CD14-positive monocyte (primary cell): ENCODE data around the gene CYP4F2. TPM values are rescaled to one million over a fixed set of nuclear protein-coding genes. Genes with fewer than 3 reads are reported as not detected.

Experiments
- DNase-seq, 3 donors: peaks; one replicate each; pipeline ENCODE4 v3.0.0-alpha.2; 2011 to 2022
- H2AFZ ChIP-seq: 2 replicates; pipeline ENCODE4 v1.6.0; 2012; ENCODE audit warnings: mild to moderate bottlenecking, low read depth, low read length, inconsistent platforms; ENCODE audit not compliant: insufficient read depth, poor library complexity, severe bottlenecking
- H3K27ac ChIP-seq, 2 donors: 1 replicate in 1 of 2; 2 replicates in 1 of 2; pipeline ENCODE4 v1.5.1; 2012 to 2013; ENCODE audit warnings: low read length in 2 of 2, control low read depth in 1 of 2, inconsistent platforms in 1 of 2, low read depth in 1 of 2, mild to moderate bottlenecking in 1 of 2
- H3K27me3 ChIP-seq, 2 donors: one replicate each; pipeline versions ENCODE4 v1.6.0 to v1.6.1; 2011 to 2013; ENCODE audit warnings: low read length in 2 of 2; ENCODE audit not compliant: control insufficient read depth in 2 of 2, insufficient read depth in 2 of 2
- H3K36me3 ChIP-seq, 2 donors: replicated peaks in 1 of 2; 1 replicate in 1 of 2; 2 replicates in 1 of 2; pipeline versions ENCODE4 v1.5.1 to v1.6.1; 2012 to 2013; ENCODE audit warnings: low read length in 2 of 2, control low read depth in 1 of 2, inconsistent platforms in 1 of 2, mild to moderate bottlenecking in 1 of 2; ENCODE audit not compliant: insufficient read depth in 2 of 2, control insufficient read depth in 1 of 2
- H3K4me1 ChIP-seq, 2 donors: 1 replicate in 1 of 2; 2 replicates in 1 of 2; pipeline versions ENCODE4 v1.5.1 to v1.6.1; 2012 to 2013; ENCODE audit warnings: low read length in 2 of 2, control low read depth in 1 of 2, inconsistent platforms in 1 of 2, mild to moderate bottlenecking in 1 of 2, moderate library complexity in 1 of 2; ENCODE audit not compliant: insufficient read depth in 2 of 2, control insufficient read depth in 1 of 2
- H3K4me2 ChIP-seq: replicated peaks from 2 replicates; pipeline ENCODE3; 2012; ENCODE audit warnings: low read length, moderate library complexity, mild to moderate bottlenecking; ENCODE audit not compliant: poor library complexity, severe bottlenecking; ENCODE audit errors: extremely low read depth
- H3K4me3 ChIP-seq, 3 experiments: fragments of 200-600 bp in 1 of 3; sonication (generic) in 1 of 3; replicated peaks in 1 of 3; 1 replicate in 2 of 3; 2 replicates in 1 of 3; pipeline ENCODE4 v1.5.1; 2011 to 2013; ENCODE audit warnings: low read length in 3 of 3, mild to moderate bottlenecking in 3 of 3, control low read depth in 2 of 3, low read depth in 2 of 3, inconsistent platforms in 1 of 3, moderate library complexity in 1 of 3
- H3K79me2 ChIP-seq: 2 replicates; pipeline ENCODE4 v1.6.0; 2012; ENCODE audit warnings: mild to moderate bottlenecking, control low read depth, inconsistent platforms, low read length, moderate library complexity; ENCODE audit not compliant: insufficient read depth
- H3K9ac ChIP-seq: 2 replicates; pipeline ENCODE4 v1.6.0; 2017; ENCODE audit warnings: low read length, mild to moderate bottlenecking; ENCODE audit not compliant: insufficient read depth, poor library complexity, severe bottlenecking
- H3K9me3 ChIP-seq, 2 donors: replicated peaks in 1 of 2; 1 replicate in 1 of 2; 2 replicates in 1 of 2; pipeline versions ENCODE4 v1.5.1 to v1.6.1; 2012 to 2013; ENCODE audit warnings: low read length in 2 of 2, control low read depth in 1 of 2; ENCODE audit not compliant: control insufficient read depth in 1 of 2, insufficient read depth in 1 of 2
- H4K20me1 ChIP-seq: 2 replicates; pipeline ENCODE4 v1.6.0; 2012; ENCODE audit warnings: mild to moderate bottlenecking, low read length, control low read depth, moderate library complexity; ENCODE audit not compliant: insufficient read depth
- H3K27ac Mint-ChIP-seq, 7 donors: one replicate each; pipeline ENCODE4 v1.8.0; 2020; ENCODE audit warnings: mild to moderate bottlenecking in 7 of 7, mixed read lengths in 7 of 7, moderate library complexity in 6 of 7, inconsistent platforms in 2 of 7
- H3K27me3 Mint-ChIP-seq, 3 donors: one replicate each; pipeline ENCODE4 v1.8.0; 2021 to 2022; ENCODE audit warnings: low read depth in 3 of 3, mild to moderate bottlenecking in 3 of 3, mixed read lengths in 3 of 3, moderate library complexity in 3 of 3, inconsistent platforms in 1 of 3
- H3K36me3 Mint-ChIP-seq, 2 donors: one replicate each; pipeline ENCODE4 v1.8.0; 2020; ENCODE audit warnings: mixed read lengths in 2 of 2, inconsistent platforms in 1 of 2, mild to moderate bottlenecking in 1 of 2
- H3K4me1 Mint-ChIP-seq: one replicate; pipeline ENCODE4 v1.8.0; 2020; ENCODE audit warnings: mild to moderate bottlenecking, mixed read lengths
- H3K4me3 Mint-ChIP-seq, 2 donors: one replicate each; pipeline ENCODE4 v1.8.0; 2020; ENCODE audit warnings: mild to moderate bottlenecking in 2 of 2, mixed read lengths in 2 of 2, moderate library complexity in 1 of 2
- H3K9me3 Mint-ChIP-seq, 7 donors: one replicate each; pipeline ENCODE4 v1.8.0; 2020 to 2022; ENCODE audit warnings: mixed read lengths in 7 of 7, mild to moderate bottlenecking in 6 of 7, moderate library complexity in 6 of 7, inconsistent platforms in 2 of 7
- CTCF ChIP-seq: fragments of 200-600 bp; IDR thresholded peaks from one replicate; pipeline ENCODE4 v1.8.0; 2022; ENCODE audit warnings: antibody characterized with exemption, mild to moderate bottlenecking
- WGBS: methylation state at CpG from one replicate; pipeline ENCODE4 v1.1.5; 2013; ENCODE audit warnings: missing lambda C conversion rate; ENCODE audit not compliant: insufficient coverage; 5-methylcytosine and 5-hydroxymethylcytosine counted together
- intact Hi-C, 2 donors: fragments of 100-400 bp; cut with micrococcal nuclease; formaldehyde crosslinking; loops; one replicate each; pipeline versions ENCODE4 v1.15.0 to v1.15.1; 2023
- polyA plus RNA-seq, 3 donors: library from polyadenylated mRNA; depleted of rRNA in 1 of 3; unstranded in 2 of 3; stranded (reverse) in 1 of 3; fragments of 300-500 nt in 2 of 3; fragments of >200 nt in 1 of 3; fragmentation: Illumina TruSeq in 2 of 3; gene quantifications; 1 replicate in 2 of 3; 2 replicates in 1 of 3; pipeline ENCODE4 v1.2.3, GENCODE V29; 2012 to 2021

CYP4F2 gene
- polyA plus RNA-seq, 3 donors, result not detected

GRCh38 chr19:15923702-15924101, 25.8 kb upstream of the CYP4F2 start:
- Histone ChIP-seq H3K27ac (no peak overlapping the region), H3K4me2 (no peak overlapping the region), H3K9me3 (peaks cover 0 to 3% of the 10 kb centered on the region in 2 donors), H3K4me3 (no peak overlapping the region), H2AFZ (no peak overlapping the region), H3K27me3 (no peaks in the 10 kb centered on the region), H4K20me1 (no peaks in the 10 kb centered on the region), H3K9ac (no peak overlapping the region), H3K36me3 (no peaks in the 10 kb centered on the region), H3K79me2 (no peaks in the 10 kb centered on the region), H3K4me1 (no peaks in the 10 kb centered on the region)
- TF ChIP-seq CTCF, result no peak
- no peak overlapping the region for H3K4me3 Mint-ChIP-seq
- H3K4me1 Mint-ChIP-seq, result no peaks in the 10 kb centered on the region
- DNase-seq, result no peak
- peaks cover 4 to 18% (median 15%) of the 10 kb centered on the region in 3 donors for H3K27me3 Mint-ChIP-seq
- peaks cover 0 to 10% (median 2%) of the 10 kb centered on the region in 7 donors for H3K9me3 Mint-ChIP-seq
- H3K27ac Mint-ChIP-seq, result no peak overlapping the region
- 90% methylated on average over 8 of the region's 8 CpGs for WGBS
- no peaks in the 10 kb centered on the region for H3K36me3 Mint-ChIP-seq
- intact Hi-C loops, result no loop called here

- no peaks in the 10 kb centered on the region for H3K36me3 Mint-ChIP-seq
Measured at GRCh38 chr19:15922021-15922420, 24.1 kb upstream of the CYP4F2 start.

More at GRCh38 chr19:15922021-15922420, 24.1 kb upstream of the CYP4F2 start:
- Histone ChIP-seq H3K4me2 (no peak overlapping the region), H3K36me3 (no peaks in the 10 kb centered on the region), H3K9me3 (peaks cover 0 to under 1% of the 10 kb centered on the region in 2 donors), H4K20me1 (no peaks in the 10 kb centered on the region), H3K9ac (no peak overlapping the region), H3K27ac (no peak overlapping the region), H3K4me3 (no peak overlapping the region), H3K27me3 (no peaks in the 10 kb centered on the region), H3K4me1 (no peaks in the 10 kb centered on the region), H3K79me2 (no peaks in the 10 kb centered on the region), H2AFZ (no peak overlapping the region)
- Mint-ChIP-seq H3K27me3 (peaks cover 2 to 15% (median 15%) of the 10 kb centered on the region in 3 donors), H3K9me3 (peaks cover 0 to 10% (median 3%) of the 10 kb centered on the region in 7 donors), H3K27ac (no peak overlapping the region), H3K4me3 (no peak overlapping the region), H3K4me1 (no peaks in the 10 kb centered on the region)
- WGBS, result 71% methylated on average over 1 of the region's 4 CpGs
- intact Hi-C loops, result no loop called here
- no peak for DNase-seq
- no peak for TF ChIP-seq CTCF
